ENCODE results near the gene SMIM36. TPM values are rescaled to one million over a fixed set of nuclear protein-coding genes. Genes with fewer than 3 reads are reported as not detected.

Gene SMIM36
- total and polyA plus RNA-seq, 2 donors from 2014 or later, result not detected

GRCh38 chr17:55427587-55427882, 83.7 kb downstream of the SMIM36 start:
- Histone ChIP-seq H3K4me1 (ENCODE audit: control insufficient read depth in 2 of 3, insufficient read depth in 2 of 3, low read depth in 1 of 3, low read length in 3 of 3) (peaks cover 0 to 3% (median 0%) of the 10 kb centered on the region in 3 donors), H3K27ac (ENCODE audit: low read depth in 2 of 2, low read length in 2 of 2) (no peak overlapping the region), H3K9ac (ENCODE audit: low read length in 3 of 3) (no peak overlapping the region), H3K36me3 (ENCODE audit: control insufficient read depth in 2 of 3, insufficient read depth in 3 of 3, low read length in 3 of 3) (no peaks in the 10 kb centered on the region), H3K27me3 (ENCODE audit: control insufficient read depth, insufficient read depth, low read length) (no peaks in the 10 kb centered on the region), H3K9me3 (ENCODE audit: control insufficient read depth in 2 of 3, insufficient read depth in 1 of 3, low read length in 3 of 3) (no peaks in the 10 kb centered on the region), H3K4me3 (ENCODE audit: low read length in 3 of 3) (no peak overlapping the region)
- no peak for FAIRE-seq
- TF ChIP-seq, protein P1, sequence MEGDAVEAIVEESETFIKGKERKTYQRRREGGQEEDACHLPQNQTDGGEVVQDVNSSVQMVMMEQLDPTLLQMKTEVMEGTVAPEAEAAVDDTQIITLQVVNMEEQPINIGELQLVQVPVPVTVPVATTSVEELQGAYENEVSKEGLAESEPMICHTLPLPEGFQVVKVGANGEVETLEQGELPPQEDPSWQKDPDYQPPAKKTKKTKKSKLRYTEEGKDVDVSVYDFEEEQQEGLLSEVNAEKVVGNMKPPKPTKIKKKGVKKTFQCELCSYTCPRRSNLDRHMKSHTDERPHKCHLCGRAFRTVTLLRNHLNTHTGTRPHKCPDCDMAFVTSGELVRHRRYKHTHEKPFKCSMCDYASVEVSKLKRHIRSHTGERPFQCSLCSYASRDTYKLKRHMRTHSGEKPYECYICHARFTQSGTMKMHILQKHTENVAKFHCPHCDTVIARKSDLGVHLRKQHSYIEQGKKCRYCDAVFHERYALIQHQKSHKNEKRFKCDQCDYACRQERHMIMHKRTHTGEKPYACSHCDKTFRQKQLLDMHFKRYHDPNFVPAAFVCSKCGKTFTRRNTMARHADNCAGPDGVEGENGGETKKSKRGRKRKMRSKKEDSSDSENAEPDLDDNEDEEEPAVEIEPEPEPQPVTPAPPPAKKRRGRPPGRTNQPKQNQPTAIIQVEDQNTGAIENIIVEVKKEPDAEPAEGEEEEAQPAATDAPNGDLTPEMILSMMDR (IDR thresholded peaks at IDR 0.05; ENCODE audit: borderline replicate concordance, extremely low read depth, insufficient read depth), result no peak
- DNase-seq, result no peak
- intact Hi-C loops (cut with DNase I), result no loop called here

- Histone ChIP-seq H3K9ac (ENCODE audit: low read length in 3 of 3) (no peak overlapping the region), H3K27ac (ENCODE audit: low read depth in 2 of 2, low read length in 2 of 2) (no peak overlapping the region), H3K27me3 (ENCODE audit: control insufficient read depth, insufficient read depth, low read length) (no peaks in the 10 kb centered on the region), H3K36me3 (ENCODE audit: control insufficient read depth in 2 of 3, insufficient read depth in 3 of 3, low read length in 3 of 3) (no peaks in the 10 kb centered on the region), H3K9me3 (ENCODE audit: control insufficient read depth in 2 of 3, insufficient read depth in 1 of 3, low read length in 3 of 3) (no peaks in the 10 kb centered on the region), H3K4me1 (ENCODE audit: control insufficient read depth in 2 of 3, insufficient read depth in 2 of 3, low read depth in 1 of 3, low read length in 3 of 3) (peaks cover 0 to 2% (median 0%) of the 10 kb centered on the region in 3 donors), H3K4me3 (ENCODE audit: low read length in 3 of 3) (no peak overlapping the region)
- intact Hi-C loops (cut with DNase I), result no loop called here
- FAIRE-seq (no peak), DNase-seq (no peak)
- TF ChIP-seq, protein P1 (IDR thresholded peaks at IDR 0.05; ENCODE audit: borderline replicate concordance, extremely low read depth, insufficient read depth), result no peak
Observed at GRCh38 chr17:55426851-55427586, 84.2 kb downstream of the SMIM36 start.

DNA sequence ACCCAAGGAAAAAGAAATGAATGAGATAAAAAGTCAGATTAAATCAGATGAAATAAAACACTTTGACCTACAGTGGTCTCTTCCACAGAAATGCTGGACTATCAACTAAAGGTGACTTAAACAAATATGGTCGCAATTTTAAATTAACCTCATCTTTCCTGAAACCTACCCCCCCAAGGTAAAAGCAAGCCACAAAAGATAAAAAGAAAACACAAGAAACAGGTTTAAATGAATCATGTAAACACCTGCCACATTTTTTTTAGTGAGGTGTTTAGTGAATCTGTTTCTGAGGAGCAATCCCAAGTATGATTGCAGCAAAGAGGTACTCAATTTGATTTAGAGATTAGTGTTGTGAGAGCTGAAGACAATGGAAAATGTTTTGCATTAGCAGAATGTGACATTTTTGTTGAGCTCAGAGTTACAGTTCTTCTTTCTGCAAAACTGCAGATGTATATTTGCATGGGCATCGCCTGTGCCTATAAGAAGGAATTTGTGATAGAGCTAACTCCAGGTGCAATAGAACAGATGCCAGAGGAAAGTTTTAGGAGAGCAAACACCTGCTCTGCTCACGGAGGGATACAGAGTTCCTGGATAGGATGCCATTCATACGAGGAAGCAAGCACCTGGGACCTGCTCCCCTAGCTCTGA, 86.2 kb downstream of the SMIM36 start:
- no peak for FAIRE-seq
- no peaks in the 10 kb centered on the region for H3K36me3 ChIP-seq (ENCODE audit: control insufficient read depth in 2 of 3, insufficient read depth in 3 of 3, low read length in 3 of 3)
- no peak overlapping the region for H3K4me3 ChIP-seq (ENCODE audit: low read length in 3 of 3)
- H3K9me3 ChIP-seq (ENCODE audit: control insufficient read depth in 2 of 3, insufficient read depth in 1 of 3, low read length in 3 of 3), result no peaks in the 10 kb centered on the region
- no peak overlapping the region for H3K9ac ChIP-seq (ENCODE audit: low read length in 3 of 3)
- TF ChIP-seq, protein P1 (IDR thresholded peaks at IDR 0.05; ENCODE audit: borderline replicate concordance, extremely low read depth, insufficient read depth), result no peak
- H3K27me3 ChIP-seq (ENCODE audit: control insufficient read depth, insufficient read depth, low read length), result no peaks in the 10 kb centered on the region
- no peak overlapping the region for H3K27ac ChIP-seq (ENCODE audit: low read depth in 2 of 2, low read length in 2 of 2)
- no peak for DNase-seq
- peaks cover 0 to 2% (median 0%) of the 10 kb centered on the region in 3 donors for H3K4me1 ChIP-seq (ENCODE audit: control insufficient read depth in 2 of 3, insufficient read depth in 2 of 3, low read depth in 1 of 3, low read length in 3 of 3)
- intact Hi-C loops (cut with DNase I), result no loop called here
